K562 (cell line): ENCODE data around the gene MIF. TPM values are rescaled to one million over a fixed set of nuclear protein-coding genes. Genes with fewer than 3 reads are reported as not detected.

Experiments used
- MEIS2 ChIP-seq: fragments of 450-650 bp; IDR thresholded peaks from 2 replicates; pipeline ENCODE4 v1.6.1; 2014; ENCODE audit warnings: mild to moderate bottlenecking; ENCODE audit not compliant: partially characterized antibody
- MYC ChIP-seq, 2 experiments: fragments of 250-450 bp in 1 of 2; sonication (Bioruptor Pico) in 1 of 2; IDR thresholded peaks; 2 replicates each; pipeline versions ENCODE4 v1.5.1 to v1.6.1; 2012 to 2021; ENCODE audit warnings: low read depth in 2 of 2, borderline replicate concordance in 1 of 2, improper control_type of control experiment in 1 of 2, low read length in 1 of 2, mild to moderate bottlenecking in 1 of 2, moderate library complexity in 1 of 2
- POLR2B ChIP-seq: fragments of 450-650 bp; IDR thresholded peaks from 2 replicates; pipeline ENCODE4 v1.6.1; 2018; ENCODE audit warnings: low read depth; ENCODE audit not compliant: partially characterized antibody
- RBM34 ChIP-seq: fragments of 200-400 bp; formaldehyde crosslinking; IDR thresholded peaks from 2 replicates; pipeline ENCODE4 v1.6.1; 2018; ENCODE audit warnings: low read length, borderline replicate concordance; ENCODE audit not compliant: insufficient read depth
- SAP30 ChIP-seq: fragments of 200-600 bp; sonication (generic); IDR thresholded peaks from 2 replicates; pipeline ENCODE4 v1.6.1; 2012; ENCODE audit warnings: borderline replicate concordance, low read depth, mild to moderate bottlenecking, moderate library complexity, low read length, control low read depth, inconsistent platforms; ENCODE audit not compliant: insufficient read depth, poor library complexity, severe bottlenecking
- U2AF1 ChIP-seq: fragments of 200-400 bp; formaldehyde crosslinking; optimal IDR thresholded peaks from 2 replicates; pipeline ENCODE3; 2017; ENCODE audit warnings: mild to moderate bottlenecking, low read depth, low read length, moderate library complexity
- ZNF592 ChIP-seq: fragments of 450-650 bp; IDR thresholded peaks from 2 replicates; pipeline ENCODE4 v1.6.1; 2017; ENCODE audit warnings: antibody characterized with exemption, mild to moderate bottlenecking
- ZNF696 ChIP-seq: fragments of 250-450 bp; sonication (Bioruptor Pico); conservative IDR thresholded peaks from 2 replicates; pipeline ENCODE4 v1.4.0; 2020; ENCODE audit warnings: mild to moderate bottlenecking, moderate library complexity
- polyA plus RNA-seq, 8 experiments: library from polyadenylated mRNA; depleted of rRNA in 4 of 8; stranded (reverse) in 5 of 8; unstranded in 3 of 8; fragments of >200 nt; fragmentation: Nextera tagmentation in 2 of 8; fragmentation: Illumina TruSeq in 1 of 8; extraction: Ambion mirVana in 2 of 8; extraction: Trizol in 1 of 8; gene quantifications; 2 replicates each; pipeline versions ENCODE4 v1.2.1 to v1.2.3, GENCODE V29; 2011 to 2014; ENCODE audit warnings: inconsistent platforms in 1 of 8, missing spikeins in 1 of 8
- total RNA-seq, 7 experiments: library from RNA; depleted of rRNA in 6 of 7; stranded (reverse); fragments of >200 nt in 6 of 7; fragmentation: Illumina TruSeq in 2 of 7; extraction: Trizol in 2 of 7; gene quantifications; 2 replicates each; pipeline versions ENCODE4 v1.2.1 to v1.2.3, GENCODE V29; 2011 to 2021; ENCODE audit warnings: low replicate concordance in 1 of 7
- TF ChIP-seq, protein P1 (sequence below): fragments of 450-650 bp; IDR thresholded peaks from 2 replicates; pipeline ENCODE4 v1.6.1; 2016; ENCODE audit warnings: mild to moderate bottlenecking, moderate library complexity

The MIF gene
- total and polyA plus RNA-seq, 9 of the 15 experiments (the other 6 are each of a cell fraction or from before 2014, with no cell fraction given) = 7.4 to 666 (median 193) TPM

DNA sequence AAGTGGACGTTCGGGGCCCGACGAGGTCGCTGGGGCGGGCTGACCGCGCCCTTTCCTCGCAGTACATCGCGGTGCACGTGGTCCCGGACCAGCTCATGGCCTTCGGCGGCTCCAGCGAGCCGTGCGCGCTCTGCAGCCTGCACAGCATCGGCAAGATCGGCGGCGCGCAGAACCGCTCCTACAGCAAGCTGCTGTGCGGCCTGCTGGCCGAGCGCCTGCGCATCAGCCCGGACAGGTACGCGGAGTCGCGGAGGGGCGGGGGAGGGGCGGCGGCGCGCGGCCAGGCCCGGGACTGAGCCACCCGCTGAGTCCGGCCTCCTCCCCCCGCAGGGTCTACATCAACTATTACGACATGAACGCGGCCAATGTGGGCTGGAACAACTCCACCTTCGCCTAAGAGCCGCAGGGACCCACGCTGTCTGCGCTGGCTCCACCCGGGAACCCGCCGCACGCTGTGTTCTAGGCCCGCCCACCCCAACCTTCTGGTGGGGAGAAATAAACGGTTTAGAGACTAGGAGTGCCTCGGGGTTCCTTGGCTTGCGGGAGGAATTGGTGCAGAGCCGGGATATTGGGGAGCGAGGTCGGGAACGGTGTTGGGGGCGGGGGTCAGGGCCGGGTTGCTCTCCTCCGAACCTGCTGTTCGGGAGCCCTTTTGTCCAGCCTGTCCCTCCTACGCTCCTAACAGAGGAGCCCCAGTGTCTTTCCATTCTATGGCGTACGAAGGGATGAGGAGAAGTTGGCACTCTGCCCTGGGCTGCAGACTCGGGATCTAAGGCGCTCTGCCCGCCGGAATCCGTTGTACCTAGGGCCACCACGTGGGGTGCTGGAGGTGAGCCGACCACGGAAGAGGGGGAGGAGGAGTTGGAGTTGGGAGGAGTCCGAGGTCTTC is 771 bp downstream of the MIF start (continued):
- 0 out of 2 replicates have a peak, but pooled peaks have one; percentile 60 for TF ChIP-seq RBM34
- TF ChIP-seq MYC (IDR thresholded peaks at IDR 0.05; ENCODE audit: low read depth, low read length) = peak; percentile 65
- TF ChIP-seq MYC (CRISPR knock-in tag; IDR thresholded peaks at IDR 0.05; ENCODE audit: borderline replicate concordance, low read depth) = no peak
- TF ChIP-seq, protein P1, sequence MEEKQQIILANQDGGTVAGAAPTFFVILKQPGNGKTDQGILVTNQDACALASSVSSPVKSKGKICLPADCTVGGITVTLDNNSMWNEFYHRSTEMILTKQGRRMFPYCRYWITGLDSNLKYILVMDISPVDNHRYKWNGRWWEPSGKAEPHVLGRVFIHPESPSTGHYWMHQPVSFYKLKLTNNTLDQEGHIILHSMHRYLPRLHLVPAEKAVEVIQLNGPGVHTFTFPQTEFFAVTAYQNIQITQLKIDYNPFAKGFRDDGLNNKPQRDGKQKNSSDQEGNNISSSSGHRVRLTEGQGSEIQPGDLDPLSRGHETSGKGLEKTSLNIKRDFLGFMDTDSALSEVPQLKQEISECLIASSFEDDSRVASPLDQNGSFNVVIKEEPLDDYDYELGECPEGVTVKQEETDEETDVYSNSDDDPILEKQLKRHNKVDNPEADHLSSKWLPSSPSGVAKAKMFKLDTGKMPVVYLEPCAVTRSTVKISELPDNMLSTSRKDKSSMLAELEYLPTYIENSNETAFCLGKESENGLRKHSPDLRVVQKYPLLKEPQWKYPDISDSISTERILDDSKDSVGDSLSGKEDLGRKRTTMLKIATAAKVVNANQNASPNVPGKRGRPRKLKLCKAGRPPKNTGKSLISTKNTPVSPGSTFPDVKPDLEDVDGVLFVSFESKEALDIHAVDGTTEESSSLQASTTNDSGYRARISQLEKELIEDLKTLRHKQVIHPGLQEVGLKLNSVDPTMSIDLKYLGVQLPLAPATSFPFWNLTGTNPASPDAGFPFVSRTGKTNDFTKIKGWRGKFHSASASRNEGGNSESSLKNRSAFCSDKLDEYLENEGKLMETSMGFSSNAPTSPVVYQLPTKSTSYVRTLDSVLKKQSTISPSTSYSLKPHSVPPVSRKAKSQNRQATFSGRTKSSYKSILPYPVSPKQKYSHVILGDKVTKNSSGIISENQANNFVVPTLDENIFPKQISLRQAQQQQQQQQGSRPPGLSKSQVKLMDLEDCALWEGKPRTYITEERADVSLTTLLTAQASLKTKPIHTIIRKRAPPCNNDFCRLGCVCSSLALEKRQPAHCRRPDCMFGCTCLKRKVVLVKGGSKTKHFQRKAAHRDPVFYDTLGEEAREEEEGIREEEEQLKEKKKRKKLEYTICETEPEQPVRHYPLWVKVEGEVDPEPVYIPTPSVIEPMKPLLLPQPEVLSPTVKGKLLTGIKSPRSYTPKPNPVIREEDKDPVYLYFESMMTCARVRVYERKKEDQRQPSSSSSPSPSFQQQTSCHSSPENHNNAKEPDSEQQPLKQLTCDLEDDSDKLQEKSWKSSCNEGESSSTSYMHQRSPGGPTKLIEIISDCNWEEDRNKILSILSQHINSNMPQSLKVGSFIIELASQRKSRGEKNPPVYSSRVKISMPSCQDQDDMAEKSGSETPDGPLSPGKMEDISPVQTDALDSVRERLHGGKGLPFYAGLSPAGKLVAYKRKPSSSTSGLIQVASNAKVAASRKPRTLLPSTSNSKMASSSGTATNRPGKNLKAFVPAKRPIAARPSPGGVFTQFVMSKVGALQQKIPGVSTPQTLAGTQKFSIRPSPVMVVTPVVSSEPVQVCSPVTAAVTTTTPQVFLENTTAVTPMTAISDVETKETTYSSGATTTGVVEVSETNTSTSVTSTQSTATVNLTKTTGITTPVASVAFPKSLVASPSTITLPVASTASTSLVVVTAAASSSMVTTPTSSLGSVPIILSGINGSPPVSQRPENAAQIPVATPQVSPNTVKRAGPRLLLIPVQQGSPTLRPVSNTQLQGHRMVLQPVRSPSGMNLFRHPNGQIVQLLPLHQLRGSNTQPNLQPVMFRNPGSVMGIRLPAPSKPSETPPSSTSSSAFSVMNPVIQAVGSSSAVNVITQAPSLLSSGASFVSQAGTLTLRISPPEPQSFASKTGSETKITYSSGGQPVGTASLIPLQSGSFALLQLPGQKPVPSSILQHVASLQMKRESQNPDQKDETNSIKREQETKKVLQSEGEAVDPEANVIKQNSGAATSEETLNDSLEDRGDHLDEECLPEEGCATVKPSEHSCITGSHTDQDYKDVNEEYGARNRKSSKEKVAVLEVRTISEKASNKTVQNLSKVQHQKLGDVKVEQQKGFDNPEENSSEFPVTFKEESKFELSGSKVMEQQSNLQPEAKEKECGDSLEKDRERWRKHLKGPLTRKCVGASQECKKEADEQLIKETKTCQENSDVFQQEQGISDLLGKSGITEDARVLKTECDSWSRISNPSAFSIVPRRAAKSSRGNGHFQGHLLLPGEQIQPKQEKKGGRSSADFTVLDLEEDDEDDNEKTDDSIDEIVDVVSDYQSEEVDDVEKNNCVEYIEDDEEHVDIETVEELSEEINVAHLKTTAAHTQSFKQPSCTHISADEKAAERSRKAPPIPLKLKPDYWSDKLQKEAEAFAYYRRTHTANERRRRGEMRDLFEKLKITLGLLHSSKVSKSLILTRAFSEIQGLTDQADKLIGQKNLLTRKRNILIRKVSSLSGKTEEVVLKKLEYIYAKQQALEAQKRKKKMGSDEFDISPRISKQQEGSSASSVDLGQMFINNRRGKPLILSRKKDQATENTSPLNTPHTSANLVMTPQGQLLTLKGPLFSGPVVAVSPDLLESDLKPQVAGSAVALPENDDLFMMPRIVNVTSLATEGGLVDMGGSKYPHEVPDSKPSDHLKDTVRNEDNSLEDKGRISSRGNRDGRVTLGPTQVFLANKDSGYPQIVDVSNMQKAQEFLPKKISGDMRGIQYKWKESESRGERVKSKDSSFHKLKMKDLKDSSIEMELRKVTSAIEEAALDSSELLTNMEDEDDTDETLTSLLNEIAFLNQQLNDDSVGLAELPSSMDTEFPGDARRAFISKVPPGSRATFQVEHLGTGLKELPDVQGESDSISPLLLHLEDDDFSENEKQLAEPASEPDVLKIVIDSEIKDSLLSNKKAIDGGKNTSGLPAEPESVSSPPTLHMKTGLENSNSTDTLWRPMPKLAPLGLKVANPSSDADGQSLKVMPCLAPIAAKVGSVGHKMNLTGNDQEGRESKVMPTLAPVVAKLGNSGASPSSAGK = peak; percentile 90
- TF ChIP-seq POLR2B = peak; percentile 21
- no peak for TF ChIP-seq ZNF696
- TF ChIP-seq SAP30 = peak; percentile 32
- peak; percentile 45 for TF ChIP-seq U2AF1
- TF ChIP-seq ZNF592 = peak; percentile 42
- TF ChIP-seq MEIS2 = peak; percentile 47
